ENCODE results near the gene POU2AF1. TPM values are rescaled to one million over a fixed set of nuclear protein-coding genes. Genes with fewer than 3 reads are reported as not detected.

Gene POU2AF1
- total RNA-seq, 1 donor from 2014 or later = not detected

- H3K36me3 Mint-ChIP-seq (ENCODE audit: unreplicated experiment) = peaks cover 5% of the 10 kb centered on the region
These were observed 39.3 kb upstream of the POU2AF1 start for GRCh38 chr11:111418436-111418787.

GRCh38 chr11:111417766-111418435, 38.8 kb upstream of the POU2AF1 start:
- no peaks in the 10 kb centered on the region for H3K4me1 Mint-ChIP-seq (ENCODE audit: low read depth, unreplicated experiment)
- no peak for TF ChIP-seq CTCF (IDR thresholded peaks at IDR 0.05; ENCODE audit: partially characterized antibody, unreplicated experiment)
- no peak overlapping the region for H3K27ac Mint-ChIP-seq (ENCODE audit: unreplicated experiment)
- no peak for DNase-seq
- H3K27me3 Mint-ChIP-seq (ENCODE audit: unreplicated experiment) = peaks cover 2% of the 10 kb centered on the region
- H3K36me3 Mint-ChIP-seq (ENCODE audit: unreplicated experiment) = peaks cover 5% of the 10 kb centered on the region
- no peak overlapping the region for H3K4me3 Mint-ChIP-seq (ENCODE audit: unreplicated experiment)
- no peaks in the 10 kb centered on the region for H3K9me3 Mint-ChIP-seq (ENCODE audit: unreplicated experiment)

More at GRCh38 chr11:111418436-111418787, 39.3 kb upstream of the POU2AF1 start:
- H3K9me3 Mint-ChIP-seq (ENCODE audit: unreplicated experiment) = no peaks in the 10 kb centered on the region
- DNase-seq = no peak
- H3K4me1 Mint-ChIP-seq (ENCODE audit: low read depth, unreplicated experiment) = no peaks in the 10 kb centered on the region
- TF ChIP-seq CTCF (IDR thresholded peaks at IDR 0.05; ENCODE audit: partially characterized antibody, unreplicated experiment) = no peak
- H3K27ac Mint-ChIP-seq (ENCODE audit: unreplicated experiment) = no peak overlapping the region
- H3K27me3 Mint-ChIP-seq (ENCODE audit: unreplicated experiment) = peaks cover 2% of the 10 kb centered on the region
- H3K4me3 Mint-ChIP-seq (ENCODE audit: unreplicated experiment) = no peak overlapping the region

GRCh38 chr11:111417011-111417765, 38.1 kb upstream of the POU2AF1 start:
- no peaks in the 10 kb centered on the region for H3K9me3 Mint-ChIP-seq (ENCODE audit: unreplicated experiment)
- H3K4me3 Mint-ChIP-seq (ENCODE audit: unreplicated experiment) = no peak overlapping the region
- H3K27ac Mint-ChIP-seq (ENCODE audit: unreplicated experiment) = no peak overlapping the region
- no peaks in the 10 kb centered on the region for H3K4me1 Mint-ChIP-seq (ENCODE audit: low read depth, unreplicated experiment)
- TF ChIP-seq CTCF (IDR thresholded peaks at IDR 0.05; ENCODE audit: partially characterized antibody, unreplicated experiment) = no peak
- no peak for DNase-seq
- H3K36me3 Mint-ChIP-seq (ENCODE audit: unreplicated experiment) = peaks cover 5% of the 10 kb centered on the region
- H3K27me3 Mint-ChIP-seq (ENCODE audit: unreplicated experiment) = peaks cover 2% of the 10 kb centered on the region

GRCh38 chr11:111416231-111416960, 37.3 kb upstream of the POU2AF1 start:
- H3K4me3 Mint-ChIP-seq (ENCODE audit: unreplicated experiment) = no peak overlapping the region
- no peaks in the 10 kb centered on the region for H3K4me1 Mint-ChIP-seq (ENCODE audit: low read depth, unreplicated experiment)
- H3K9me3 Mint-ChIP-seq (ENCODE audit: unreplicated experiment) = no peaks in the 10 kb centered on the region
- no peak for DNase-seq
- H3K27ac Mint-ChIP-seq (ENCODE audit: unreplicated experiment) = no peak overlapping the region
- peaks cover 2% of the 10 kb centered on the region for H3K27me3 Mint-ChIP-seq (ENCODE audit: unreplicated experiment)
- H3K36me3 Mint-ChIP-seq (ENCODE audit: unreplicated experiment) = peaks cover 5% of the 10 kb centered on the region
- no peak for TF ChIP-seq CTCF (IDR thresholded peaks at IDR 0.05; ENCODE audit: partially characterized antibody, unreplicated experiment)
